NCI-H1417 (cell line): ENCODE results near the gene FAM240A.

ENCODE experiments used
- DNase-seq, 3 experiments: peaks; one replicate each; lab custom pipeline; 2025; lab: John Stamatoyannopoulos, UW

The FAM240A gene

DNA sequence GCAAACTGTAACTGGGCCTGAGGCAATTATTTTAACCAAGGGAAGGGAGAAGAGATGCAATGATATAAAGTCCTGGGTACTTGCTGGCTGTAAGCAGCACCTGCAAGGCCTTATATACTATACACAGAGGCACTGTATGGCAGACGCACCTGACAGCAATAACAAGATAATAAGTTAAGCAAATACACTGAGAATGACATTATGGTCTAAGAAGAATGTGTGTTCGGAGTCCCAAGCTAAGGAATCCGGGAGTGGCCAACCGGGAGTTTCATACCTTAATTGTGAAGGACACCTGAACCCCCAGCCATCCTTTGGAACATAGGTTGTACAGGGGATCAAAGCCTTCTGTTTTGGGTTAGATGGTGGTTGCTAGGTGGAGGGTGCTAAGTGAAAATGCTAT, 13.7 kb downstream of the FAM240A start:
- no peak for DNase-seq

DNA sequence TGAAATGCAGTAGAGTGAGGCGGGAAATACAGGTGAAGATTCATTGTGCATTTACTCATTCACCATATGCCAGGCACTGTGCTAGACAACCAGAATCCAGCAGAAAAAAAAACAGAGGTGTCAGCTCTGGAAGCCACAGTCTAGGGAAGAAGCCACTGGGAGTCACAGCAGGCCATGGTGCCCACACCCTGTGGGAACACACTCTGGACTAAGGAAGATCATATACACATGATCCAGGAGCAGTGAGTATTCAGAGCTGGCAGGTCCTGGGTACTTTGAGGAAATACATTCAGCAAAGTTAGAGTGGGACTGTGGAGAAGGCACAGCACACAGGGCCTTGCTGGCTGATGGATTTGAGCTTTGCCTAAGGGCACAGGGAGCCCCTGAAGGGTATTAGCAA, 14.8 kb downstream of the FAM240A start:
- no peak for DNase-seq

DNA sequence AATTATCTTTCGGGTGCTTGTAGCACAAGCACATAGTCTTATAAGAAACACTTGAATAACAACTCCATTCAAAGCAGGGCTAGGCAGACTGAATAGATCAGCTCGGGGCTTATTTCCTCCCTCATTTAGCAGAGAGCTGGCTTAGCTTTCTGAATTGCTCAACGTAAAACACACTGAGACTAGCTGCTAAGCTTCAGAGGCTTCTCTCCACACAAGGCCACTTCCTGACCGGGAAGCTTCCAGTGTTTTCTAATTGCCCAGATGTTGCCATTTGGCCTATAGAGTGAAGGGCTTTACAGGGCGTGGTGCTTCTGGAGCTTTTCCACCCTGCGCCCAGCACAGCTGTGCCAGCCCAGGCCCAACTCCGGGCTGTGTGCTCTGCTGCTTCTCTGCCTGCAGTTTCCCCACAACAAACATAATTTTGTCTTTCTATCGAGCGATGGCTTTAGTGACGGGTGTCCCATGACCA, 16.6 kb downstream of the FAM240A start:
- no peak for DNase-seq

DNA sequence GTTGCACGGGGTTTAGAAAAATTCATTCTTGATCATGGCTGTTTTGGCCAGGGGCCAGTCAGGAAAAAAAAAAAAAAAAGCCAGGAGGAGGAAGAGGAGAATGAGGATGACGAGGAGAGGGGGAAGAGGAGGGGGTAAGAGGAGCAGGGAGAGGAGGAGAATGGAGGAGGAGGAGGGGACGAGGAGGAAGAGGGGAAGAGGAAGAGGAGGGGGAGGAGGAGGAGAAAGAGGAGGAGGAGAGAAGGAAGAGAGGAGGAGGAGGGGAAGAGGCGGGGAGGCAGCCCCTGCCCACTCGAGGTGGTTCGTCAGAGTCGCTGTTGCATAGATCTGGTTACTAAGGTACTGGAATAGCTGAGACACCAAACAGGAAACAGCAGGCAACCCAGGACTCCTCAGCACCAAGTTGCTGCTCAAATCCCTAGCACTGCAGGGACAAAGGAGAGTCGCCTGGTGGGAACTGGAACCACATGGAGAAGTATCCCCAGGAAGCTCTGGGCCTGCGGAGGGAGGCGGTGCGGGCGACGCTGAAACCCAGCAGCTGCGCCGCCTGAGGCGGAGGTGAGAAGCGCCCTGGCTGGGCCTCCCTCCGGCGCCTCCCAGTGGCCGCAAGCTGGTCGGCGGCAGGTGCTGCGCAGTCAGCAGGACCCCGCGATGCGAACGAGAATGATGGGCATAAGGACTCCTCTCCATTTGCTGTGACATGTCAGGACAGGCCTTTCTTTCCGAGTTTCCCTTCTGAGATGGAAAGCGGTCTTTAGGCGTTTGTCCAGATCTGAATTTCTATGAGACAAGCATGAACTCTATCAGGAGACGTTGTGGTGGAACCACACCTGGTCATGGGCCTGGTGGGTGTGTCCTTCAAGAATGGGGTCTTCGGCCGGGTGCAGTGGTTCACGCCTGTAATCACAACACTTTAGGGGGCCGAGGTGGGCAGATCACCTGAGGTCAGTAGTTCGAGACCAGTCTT, 17.5 kb downstream of the FAM240A start:
- DNase-seq = peak; percentile 46 to 87 (median 76)

DNA sequence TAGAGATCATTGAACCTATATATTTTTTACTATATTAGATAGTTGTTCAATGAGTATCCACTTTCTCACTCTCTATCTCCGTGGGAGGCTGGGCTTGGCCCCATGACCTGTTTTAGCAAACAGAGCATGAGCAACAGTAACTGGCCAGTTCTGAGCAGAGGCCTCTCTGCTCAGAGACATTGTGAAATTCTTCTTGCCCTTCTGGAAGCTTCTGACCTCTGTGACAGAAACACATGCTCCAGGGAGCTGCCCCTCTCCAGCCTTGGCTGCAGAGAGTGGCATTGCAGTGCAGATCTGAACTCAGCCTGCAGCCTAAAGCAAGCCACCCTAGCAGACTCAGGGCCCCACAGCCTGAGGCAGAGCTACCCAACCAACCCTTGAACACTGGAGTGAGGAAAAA, 20.5 kb downstream of the FAM240A start:
- no peak for DNase-seq

DNA sequence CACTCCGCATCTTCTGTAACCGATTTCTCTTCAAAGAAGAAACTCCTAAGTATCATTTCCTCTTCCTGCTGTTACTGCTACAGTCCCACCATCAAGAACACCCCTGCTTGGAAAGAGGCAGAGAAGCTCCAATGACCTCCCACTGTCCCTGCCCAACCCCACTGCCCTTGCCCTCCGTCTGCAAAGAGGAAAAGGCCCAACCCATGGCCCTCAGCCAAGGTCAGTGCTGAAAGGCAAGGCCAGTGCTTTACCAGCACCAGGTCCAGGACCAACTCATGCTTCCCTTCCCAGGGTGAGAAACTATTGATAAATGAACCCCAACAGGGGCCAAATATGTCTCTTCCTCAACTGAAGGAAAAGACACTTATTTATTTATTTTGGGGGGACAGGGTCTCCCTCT, 22.5 kb downstream of the FAM240A start:
- no peak for DNase-seq

DNA sequence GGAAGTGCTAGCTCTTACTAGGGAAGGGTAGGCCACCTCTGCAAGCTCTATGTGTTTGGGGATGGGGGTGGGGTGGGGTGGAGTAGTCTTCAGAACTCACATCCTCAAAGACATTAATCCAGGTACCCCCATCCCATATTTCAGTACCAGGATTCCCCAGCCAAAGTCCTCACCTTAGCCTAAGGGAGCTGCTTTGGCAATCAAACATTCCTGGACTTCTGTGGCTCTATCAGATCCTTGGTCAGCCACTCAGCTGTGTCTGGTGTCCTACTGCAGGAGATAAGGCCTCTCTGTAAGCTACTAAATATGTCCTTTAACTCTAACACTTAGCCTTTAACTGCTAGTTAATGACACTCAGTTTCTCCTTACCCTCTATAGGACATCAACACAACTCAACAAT, 26.9 kb downstream of the FAM240A start:
- no peak for DNase-seq

DNA sequence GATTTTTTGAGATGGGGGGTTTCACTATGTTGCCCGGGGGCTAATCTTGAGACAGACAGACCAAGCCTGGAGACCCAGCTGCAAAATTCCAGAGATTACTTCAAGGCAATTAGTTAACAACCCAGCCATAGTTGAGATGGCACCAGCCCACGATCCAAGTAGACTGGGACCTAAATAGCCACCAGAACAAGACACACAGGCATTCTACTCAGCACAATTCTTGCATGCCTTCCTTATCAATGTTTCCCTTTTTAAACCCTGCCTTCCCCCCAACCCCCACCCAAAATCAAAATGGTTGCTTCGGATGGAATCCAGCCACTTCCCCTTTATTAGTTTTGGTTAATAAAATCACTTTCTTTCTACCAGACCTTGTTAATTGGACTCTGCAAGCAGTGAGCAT, 28.6 kb downstream of the FAM240A start:
- DNase-seq = no peak

DNA sequence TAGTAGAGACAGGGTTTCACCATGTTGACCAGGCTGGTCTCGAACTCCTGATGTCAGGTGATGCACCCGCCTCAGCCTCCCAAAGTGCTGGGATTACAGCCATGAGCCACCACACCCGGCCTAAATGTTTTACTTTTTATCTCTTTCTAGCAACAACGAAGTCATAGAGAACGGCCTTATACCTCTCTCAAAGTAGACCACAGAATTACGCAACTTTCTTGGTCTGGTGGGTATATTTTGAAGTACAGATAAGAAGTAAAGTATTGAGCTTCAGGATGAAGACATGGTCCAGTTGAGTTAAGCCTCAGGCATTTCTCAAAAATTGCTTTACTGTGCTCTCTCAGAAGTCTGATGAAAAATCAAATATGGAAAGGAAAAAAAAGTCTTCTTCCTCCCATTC, 30.6 kb downstream of the FAM240A start:
- DNase-seq = no peak

DNA sequence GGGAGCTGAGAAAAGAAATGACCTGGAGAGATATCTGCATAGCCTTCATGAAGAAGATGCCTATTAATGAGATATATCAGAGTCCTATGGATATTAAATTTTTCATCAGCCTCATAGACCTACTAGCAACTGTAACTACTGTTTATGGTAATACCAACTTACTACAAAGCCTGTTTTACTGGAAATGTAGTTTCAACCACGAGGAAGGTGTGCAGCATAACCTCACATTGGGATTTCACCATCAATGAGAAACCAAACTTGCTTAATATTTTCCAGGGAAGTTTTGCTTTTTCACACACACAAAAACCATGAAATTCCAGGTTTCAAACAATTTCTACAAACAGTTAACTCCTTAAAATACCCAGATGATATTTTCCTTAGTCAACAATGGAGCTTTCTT, 31.4 kb downstream of the FAM240A start:
- DNase-seq = no peak

DNA sequence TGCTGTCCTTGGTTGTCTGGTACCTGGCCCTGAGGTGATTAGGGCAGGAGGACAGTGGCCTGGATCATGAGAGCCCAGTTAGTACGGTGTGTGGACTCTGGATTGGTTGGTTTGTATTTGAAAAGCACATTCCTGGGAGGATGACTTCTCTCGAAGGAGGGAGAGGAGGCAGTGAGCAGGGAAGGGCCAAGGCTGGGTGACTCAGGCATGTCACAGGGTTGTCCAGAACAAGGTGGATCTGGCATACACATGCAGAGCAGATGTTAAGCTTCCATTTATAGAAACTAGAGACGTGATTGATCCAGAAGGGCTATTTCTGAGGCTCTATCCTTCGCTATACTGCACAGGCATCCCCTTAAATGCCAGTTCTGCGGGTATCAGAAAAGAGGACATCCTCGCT, 34.4 kb downstream of the FAM240A start:
- DNase-seq = no peak

DNA sequence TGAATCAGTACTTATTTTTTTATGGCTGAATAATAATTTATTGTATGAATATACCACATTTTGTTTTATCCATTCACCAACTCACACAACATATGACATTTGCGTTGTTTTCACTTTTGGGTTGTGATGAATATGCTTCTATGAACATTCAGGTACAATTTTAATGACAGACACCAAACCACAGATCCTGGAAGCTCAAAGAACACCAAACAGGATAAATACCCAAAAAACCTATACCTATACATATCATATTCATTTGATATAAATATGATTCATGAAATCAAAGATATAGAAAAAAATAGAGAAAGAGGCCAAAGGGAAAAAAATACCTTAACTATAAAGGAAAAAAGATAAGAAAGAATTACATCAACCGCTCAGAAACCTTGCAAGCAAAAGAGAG, 35.8 kb downstream of the FAM240A start:
- DNase-seq = no peak

DNA sequence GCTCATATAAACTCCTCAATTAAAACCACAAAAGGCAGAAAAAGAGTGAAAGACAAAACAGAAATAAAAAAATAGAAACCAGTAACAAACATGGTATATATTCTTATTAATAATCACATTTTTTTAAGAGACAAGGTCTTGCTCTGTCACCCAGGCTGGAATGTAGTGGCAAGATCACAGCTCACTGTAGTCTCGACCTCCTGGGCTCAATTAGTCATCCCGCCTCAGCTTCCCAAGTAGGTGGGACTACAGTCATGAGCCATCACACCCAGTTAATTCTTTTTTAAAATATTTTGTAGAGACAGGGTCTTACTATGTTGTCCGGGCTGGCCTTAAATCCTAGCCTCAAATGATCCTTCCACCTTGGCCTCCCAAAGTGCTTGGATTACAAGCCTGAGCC, 37.1 kb downstream of the FAM240A start:
- DNase-seq = no peak

DNA sequence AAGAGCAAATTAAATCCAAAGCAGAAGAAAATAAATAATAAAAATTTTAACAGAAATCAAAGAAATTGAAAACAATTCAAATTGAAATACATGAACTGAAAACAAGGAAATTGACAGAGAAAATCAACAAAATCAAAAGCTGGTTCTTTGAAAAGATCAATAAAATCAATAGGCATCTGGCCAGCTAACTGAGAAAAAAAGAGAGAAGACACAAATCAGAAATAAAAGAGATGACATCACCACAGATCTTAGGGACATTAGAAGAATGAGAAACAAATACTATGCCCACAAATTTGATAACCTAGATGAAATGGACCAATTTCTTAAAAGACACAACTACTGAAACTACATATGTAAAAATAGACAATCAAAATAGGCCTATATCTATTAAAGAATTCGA, 38.8 kb downstream of the FAM240A start:
- DNase-seq = no peak

DNA sequence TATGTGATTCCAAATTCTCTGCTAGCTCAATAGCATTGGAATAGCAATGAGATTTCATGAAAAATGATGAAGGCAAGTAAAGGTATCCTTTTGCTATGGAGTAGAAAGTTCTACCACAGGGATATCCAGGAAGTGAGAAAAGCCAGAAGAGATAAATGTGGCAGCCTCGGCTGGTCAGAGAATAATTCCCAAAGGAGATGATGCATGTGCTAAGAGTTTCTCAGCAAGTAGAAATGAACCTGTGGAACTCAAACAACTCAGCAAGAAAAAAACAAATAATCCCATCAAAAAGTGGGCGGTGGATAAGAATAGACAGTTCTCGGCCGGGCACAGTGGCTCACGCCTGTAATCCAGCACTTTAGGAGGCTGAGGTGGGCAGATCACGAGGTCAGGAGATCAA, 42.9 kb downstream of the FAM240A start:
- no peak for DNase-seq

DNA sequence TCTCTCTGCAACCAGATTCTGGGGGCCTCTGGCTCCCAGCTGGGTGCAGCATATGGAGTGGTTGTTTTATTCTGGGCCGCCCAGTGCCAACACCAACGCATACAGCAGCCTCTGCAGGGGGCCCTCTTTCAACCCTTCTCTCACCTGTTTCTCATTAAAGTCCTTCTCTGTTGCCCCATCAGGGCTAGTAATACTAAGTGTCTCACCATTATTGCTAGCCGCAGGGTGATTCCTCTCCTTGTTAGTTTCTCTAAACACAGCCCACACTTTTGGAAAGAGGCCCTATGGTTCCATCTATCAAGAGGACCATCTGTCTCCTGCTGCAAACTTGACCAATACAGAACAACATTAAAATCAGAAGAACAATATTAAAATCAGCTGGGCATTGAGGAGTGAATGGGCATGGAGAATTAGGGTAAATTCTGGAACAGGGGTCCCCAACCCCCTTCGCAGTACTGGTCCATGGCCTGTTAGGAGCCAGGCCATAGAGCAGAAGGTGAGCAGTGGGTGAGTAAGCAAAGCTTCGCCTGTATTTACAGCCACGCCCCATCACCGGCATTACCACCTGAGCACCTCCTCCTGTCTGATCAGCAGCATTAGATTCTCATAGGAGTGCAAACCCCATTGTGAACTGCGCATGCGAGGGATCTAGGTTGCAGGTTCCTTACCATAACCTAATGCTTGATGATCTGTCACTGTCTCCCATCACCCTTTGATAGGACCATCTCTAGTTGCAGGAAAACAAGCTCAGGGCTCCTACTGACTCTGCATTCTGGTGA, 44.6 kb downstream of the FAM240A start:
- DNase-seq = peak in 2 of 3 experiments; percentile 67 to 90

DNA sequence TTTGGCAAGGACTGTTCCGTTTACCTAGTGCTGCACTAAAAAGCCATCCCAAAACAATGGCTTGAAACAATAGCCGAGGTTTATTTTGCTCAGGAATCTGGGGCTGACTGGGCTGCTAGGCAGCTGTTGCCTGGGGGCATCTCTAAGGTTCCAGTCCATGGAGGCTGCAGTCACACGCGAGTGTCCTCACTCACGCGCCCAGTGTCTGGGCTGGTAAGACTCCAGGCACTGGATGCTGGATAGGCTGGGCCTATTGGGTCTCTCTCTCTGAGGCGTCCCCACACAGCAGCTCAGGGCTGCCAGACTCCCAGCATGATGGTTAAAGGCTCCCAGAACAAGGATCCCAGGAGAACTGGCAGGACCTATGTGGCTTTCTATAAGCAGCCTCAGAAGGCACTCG, 47.0 kb downstream of the FAM240A start:
- DNase-seq = peak in 1 of 3 experiments; percentile 38

DNA sequence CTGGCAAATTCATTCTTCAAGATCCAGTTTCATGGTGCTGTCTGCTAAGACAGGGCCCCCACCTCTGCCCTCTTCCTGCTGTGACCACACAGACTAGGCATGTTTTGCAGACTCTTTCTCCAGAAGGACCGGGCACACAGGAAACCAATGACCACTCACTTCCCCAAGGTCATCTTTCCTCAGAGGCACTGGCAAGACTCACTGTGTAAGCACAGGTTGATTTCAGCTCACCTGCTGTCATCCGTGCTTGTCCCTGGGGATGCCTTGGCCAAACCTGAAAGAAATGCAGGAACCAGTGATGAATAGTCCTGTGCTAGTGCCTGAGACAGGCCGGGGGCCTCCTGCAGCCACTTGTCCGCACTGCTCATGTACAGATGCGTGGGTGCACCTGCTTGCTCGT, 47.7 kb downstream of the FAM240A start:
- DNase-seq = peak in 1 of 3 experiments; percentile 10

DNA sequence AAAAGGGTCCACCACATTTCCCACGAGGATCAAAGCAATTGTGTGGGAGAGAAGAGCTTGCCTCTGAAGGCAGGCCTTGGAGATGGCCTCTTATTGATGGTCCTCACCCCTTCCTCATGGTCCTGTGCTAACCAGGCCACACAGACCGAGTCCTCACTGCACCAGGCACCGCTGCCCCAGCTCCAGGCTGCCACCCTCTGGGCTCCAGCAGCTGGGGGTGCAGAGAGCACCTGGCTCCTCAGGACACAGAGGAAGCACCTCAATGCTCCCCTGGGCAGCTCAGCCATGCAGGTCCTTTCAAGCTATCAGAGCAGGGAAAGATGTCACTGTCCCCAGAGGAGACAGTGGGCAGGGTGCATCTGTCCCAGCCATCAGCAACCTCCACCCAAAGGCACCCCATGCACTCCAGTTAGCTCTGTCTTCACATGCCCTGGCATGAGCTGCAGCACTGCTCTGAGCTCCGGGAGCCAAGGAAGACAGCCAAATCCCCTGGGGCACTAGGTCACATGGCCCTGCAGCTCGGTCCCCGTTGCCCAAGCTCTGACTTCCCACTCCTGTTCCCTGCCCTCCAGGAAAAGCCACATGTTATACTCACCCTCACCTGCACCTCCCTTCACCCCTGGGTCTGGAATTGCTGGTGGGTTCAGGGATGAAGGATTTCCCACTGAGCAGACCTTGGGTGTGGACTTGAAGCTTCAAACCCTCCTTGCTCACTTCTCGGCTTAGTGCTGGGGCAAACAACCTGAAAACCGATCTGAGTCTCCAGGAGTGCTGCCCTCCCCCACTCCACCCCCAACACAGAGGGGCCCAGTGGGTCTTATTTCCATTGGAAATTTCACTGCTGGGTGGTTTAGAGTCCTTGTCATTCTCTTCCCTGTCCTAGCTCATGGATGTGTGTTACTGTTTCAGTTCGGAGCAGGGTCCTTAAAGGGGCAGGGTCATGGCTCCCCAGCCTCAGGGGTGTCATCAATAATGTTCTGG, 48.5 kb downstream of the FAM240A start:
- DNase-seq = peak; percentile 2 to 39 (median 17)

DNA sequence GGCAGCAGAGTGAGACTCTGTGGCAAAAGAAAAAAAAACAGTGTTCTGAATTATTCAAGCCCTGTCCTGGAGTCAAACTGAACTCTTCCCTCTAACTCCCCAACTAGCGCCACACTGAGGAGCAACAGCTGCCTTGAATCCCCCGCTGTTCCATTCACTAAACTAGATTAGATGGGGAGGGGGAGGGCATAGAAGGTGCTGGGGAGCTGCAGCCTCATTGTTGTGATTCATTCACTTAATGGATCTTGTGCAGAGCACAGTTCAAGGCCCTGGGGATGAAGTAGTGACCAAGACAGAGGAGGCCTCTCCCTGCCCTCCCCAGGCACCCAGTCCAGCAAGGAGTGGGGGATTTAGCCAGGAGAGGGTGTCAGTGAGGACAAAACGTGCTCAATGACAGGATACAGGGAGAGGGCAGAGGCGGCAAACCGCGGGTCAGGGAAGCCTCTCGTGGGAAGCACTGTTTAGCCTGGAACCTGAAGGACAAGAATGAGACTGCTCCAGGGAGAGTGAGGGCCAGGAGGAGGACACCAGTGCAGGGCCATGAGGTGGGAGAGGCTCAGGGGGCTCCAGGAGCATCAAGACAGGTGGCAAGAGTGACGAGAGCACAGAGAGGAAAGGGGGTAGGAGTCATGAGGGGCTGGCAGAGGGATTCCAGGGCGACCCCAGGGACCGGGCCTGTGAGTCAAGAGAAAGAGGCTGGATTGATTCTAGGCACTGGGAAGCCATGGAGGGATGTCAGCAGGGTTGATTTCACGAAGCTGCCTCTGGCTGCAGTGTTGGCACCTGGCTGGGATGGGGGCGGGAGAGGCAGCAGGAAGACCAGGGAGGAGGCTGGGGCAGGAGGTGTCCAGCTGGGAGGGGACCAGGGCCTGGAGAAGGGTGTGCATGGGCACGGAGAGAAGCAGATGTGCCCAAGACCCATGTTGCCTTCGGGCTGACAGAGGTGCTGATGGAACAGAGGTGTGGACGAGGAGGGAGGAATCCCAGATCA, 49.7 kb downstream of the FAM240A start:
- peak in 1 of 3 experiments; percentile 14 for DNase-seq
